B cell (primary cell): ENCODE data around the gene TPCN1.

Experiments
- EZH2 ChIP-seq: IDR thresholded peaks from 2 replicates; pipeline ENCODE4 v1.6.1; 2012; ENCODE audit warnings: borderline replicate concordance, low read depth, mild to moderate bottlenecking, moderate library complexity, low read length; ENCODE audit not compliant: insufficient read depth, poor library complexity, severe bottlenecking
- TF ChIP-seq, protein P1 (sequence below): fragments of 200-600 bp; IDR thresholded peaks from one replicate; pipeline ENCODE4 v1.8.0; 2022; ENCODE audit warnings: antibody characterized with exemption, mild to moderate bottlenecking

DNA sequence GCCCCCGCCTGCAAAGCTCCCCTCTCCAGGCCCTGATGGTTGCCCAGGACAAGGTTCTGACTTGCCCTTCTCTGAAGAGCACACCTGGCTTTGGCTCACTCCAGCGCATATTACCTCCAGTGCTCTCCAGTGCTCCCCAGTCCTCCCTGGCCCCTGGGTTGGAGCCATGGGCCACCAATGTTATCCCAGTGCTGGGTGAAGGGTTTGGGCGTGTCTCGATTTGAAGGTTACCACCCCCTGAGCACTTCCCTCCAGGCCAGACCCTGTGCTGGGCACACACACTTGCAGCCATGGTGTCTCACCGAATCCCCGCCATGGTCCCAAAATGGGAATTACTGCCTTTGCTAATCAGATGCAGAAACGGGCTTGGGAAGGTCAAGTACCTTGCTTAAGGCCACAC lies 24.7 kb upstream of the TPCN1 start:
- TF ChIP-seq, protein P1, sequence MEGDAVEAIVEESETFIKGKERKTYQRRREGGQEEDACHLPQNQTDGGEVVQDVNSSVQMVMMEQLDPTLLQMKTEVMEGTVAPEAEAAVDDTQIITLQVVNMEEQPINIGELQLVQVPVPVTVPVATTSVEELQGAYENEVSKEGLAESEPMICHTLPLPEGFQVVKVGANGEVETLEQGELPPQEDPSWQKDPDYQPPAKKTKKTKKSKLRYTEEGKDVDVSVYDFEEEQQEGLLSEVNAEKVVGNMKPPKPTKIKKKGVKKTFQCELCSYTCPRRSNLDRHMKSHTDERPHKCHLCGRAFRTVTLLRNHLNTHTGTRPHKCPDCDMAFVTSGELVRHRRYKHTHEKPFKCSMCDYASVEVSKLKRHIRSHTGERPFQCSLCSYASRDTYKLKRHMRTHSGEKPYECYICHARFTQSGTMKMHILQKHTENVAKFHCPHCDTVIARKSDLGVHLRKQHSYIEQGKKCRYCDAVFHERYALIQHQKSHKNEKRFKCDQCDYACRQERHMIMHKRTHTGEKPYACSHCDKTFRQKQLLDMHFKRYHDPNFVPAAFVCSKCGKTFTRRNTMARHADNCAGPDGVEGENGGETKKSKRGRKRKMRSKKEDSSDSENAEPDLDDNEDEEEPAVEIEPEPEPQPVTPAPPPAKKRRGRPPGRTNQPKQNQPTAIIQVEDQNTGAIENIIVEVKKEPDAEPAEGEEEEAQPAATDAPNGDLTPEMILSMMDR = no peak
- no peak for TF ChIP-seq EZH2
